Fibroblast of lung (primary cell): ENCODE data around the gene AKAP7. TPM values are rescaled to one million over a fixed set of nuclear protein-coding genes. Genes with fewer than 3 reads are reported as not detected.
"Not testable (repeated sequence)": the region's sequence is repeated elsewhere in the genome, so short reads cannot be mapped to it uniquely, and the experiment has no call there.

ENCODE experiments used
- DNase-seq, 2 donors: peaks; one replicate each; pipeline versions ENCODE4 v3.0.0 to v3.0.0-alpha.2; 2010; ENCODE audit warnings: low read depth in 2 of 2
- H2AFZ ChIP-seq: 2 replicates; pipeline ENCODE4 v1.5.1; 2012; ENCODE audit warnings: low read length, control low read depth, inconsistent platforms
- H3K27ac ChIP-seq: 2 replicates; pipeline ENCODE4 v1.5.1; 2011; ENCODE audit warnings: low read length, control low read depth; ENCODE audit not compliant: insufficient read depth
- H3K27me3 ChIP-seq: 2 replicates; pipeline ENCODE4 v1.5.1; 2011; ENCODE audit warnings: mild to moderate bottlenecking, low read length; ENCODE audit not compliant: control insufficient read depth, insufficient read depth
- H3K36me3 ChIP-seq: 2 replicates; pipeline ENCODE4 v1.5.1; 2011; ENCODE audit warnings: low read length; ENCODE audit not compliant: control insufficient read depth, insufficient read depth
- H3K4me1 ChIP-seq: 2 replicates; pipeline ENCODE4 v1.5.1; 2011; ENCODE audit warnings: low read length; ENCODE audit not compliant: control insufficient read depth, insufficient read depth; ENCODE audit errors: extremely low read depth
- H3K4me2 ChIP-seq: 2 replicates; pipeline ENCODE4 v1.5.1; 2011; ENCODE audit warnings: low read length, control low read depth; ENCODE audit not compliant: insufficient read depth; ENCODE audit errors: extremely low read depth
- H3K4me3 ChIP-seq, 4 experiments: fragments of 200-600 bp in 1 of 4; sonication (generic) in 1 of 4; replicated peaks in 1 of 4; 2 replicates each; pipeline ENCODE4 v1.5.1; 2011 to 2016; ENCODE audit warnings: low read length in 4 of 4, low read depth in 3 of 4, mild to moderate bottlenecking in 3 of 4, control low read depth in 2 of 4, inconsistent platforms in 1 of 4, mixed read lengths in 1 of 4; ENCODE audit not compliant: insufficient read depth in 1 of 4; ENCODE audit errors: control extremely low read depth in 1 of 4
- H3K79me2 ChIP-seq: 2 replicates; pipeline ENCODE4 v1.5.1; 2012; ENCODE audit warnings: mild to moderate bottlenecking, low read length, inconsistent platforms; ENCODE audit not compliant: control insufficient read depth, insufficient read depth
- H3K9ac ChIP-seq: 2 replicates; pipeline ENCODE4 v1.5.1; 2011; ENCODE audit warnings: mild to moderate bottlenecking, low read length, control low read depth; ENCODE audit not compliant: insufficient read depth
- H3K9me3 ChIP-seq: 2 replicates; pipeline ENCODE4 v1.5.1; 2012; ENCODE audit warnings: low read depth, low read length; ENCODE audit not compliant: control insufficient read depth, insufficient read depth
- H4K20me1 ChIP-seq: 2 replicates; pipeline ENCODE4 v1.5.1; 2011; ENCODE audit warnings: low read length; ENCODE audit not compliant: control insufficient read depth, insufficient read depth; ENCODE audit errors: extremely low read depth
- EZH2 ChIP-seq: IDR thresholded peaks from 2 replicates; pipeline ENCODE4 v1.5.1; 2012; ENCODE audit warnings: low read length, control low read depth, mild to moderate bottlenecking; ENCODE audit errors: missing control alignments
- polyA plus RNA-seq, 2 donors: library from polyadenylated mRNA; depleted of rRNA in 1 of 2; stranded (reverse) in 1 of 2; unstranded in 1 of 2; fragments of >200 nt; gene quantifications; 2 replicates each; pipeline ENCODE4 v1.2.1, GENCODE V29; 2011 to 2012; ENCODE audit warnings: missing spikeins in 1 of 2
- total RNA-seq: library from RNA; depleted of rRNA; stranded (reverse); fragments of >200 nt; gene quantifications from 2 replicates; pipeline ENCODE4 v1.2.1, GENCODE V29; 2014
- TF ChIP-seq, protein P1 (sequence below), 2 donors: IDR thresholded peaks in 1 of 2; conservative IDR thresholded peaks in 1 of 2; 1 replicate in 1 of 2; 2 replicates in 1 of 2; pipeline ENCODE4 v1.5.1; 2011 to 2012; ENCODE audit warnings: low read length in 2 of 2, control low read depth in 1 of 2, inconsistent platforms in 1 of 2, low read depth in 1 of 2, mild to moderate bottlenecking in 1 of 2

Gene AKAP7
- total and polyA plus RNA-seq, 2 donors (not counting 1 experiment from before 2014, with no cell fraction given), result 3.1 to 5.8 TPM

DNA sequence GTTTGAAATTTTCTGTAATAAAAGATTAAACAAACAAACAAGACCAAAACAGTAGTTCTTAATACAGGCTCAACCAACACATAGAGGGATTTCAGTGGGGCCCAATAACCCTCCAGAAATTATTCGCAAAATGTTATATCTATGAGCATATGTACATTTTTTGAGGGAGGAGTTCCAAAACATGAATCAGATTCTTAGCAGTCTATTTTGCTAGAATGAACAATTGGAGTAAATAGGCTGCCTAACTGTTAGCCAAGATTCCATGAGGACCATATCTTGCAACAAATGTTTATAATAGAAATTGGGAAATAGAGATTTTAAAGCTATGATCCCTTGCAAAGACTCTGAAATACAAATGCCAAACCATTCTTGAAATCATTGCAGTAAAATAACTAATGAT lies 186.3 kb downstream of the AKAP7 start:
- no peaks in the 10 kb centered on the region for H3K4me1 ChIP-seq
- no peaks in the 10 kb centered on the region for H4K20me1 ChIP-seq
- H3K4me2 ChIP-seq, result no peak overlapping the region
- no peak overlapping the region for H3K9ac ChIP-seq
- H3K4me3 ChIP-seq, result no peak overlapping the region
- TF ChIP-seq, protein P1, sequence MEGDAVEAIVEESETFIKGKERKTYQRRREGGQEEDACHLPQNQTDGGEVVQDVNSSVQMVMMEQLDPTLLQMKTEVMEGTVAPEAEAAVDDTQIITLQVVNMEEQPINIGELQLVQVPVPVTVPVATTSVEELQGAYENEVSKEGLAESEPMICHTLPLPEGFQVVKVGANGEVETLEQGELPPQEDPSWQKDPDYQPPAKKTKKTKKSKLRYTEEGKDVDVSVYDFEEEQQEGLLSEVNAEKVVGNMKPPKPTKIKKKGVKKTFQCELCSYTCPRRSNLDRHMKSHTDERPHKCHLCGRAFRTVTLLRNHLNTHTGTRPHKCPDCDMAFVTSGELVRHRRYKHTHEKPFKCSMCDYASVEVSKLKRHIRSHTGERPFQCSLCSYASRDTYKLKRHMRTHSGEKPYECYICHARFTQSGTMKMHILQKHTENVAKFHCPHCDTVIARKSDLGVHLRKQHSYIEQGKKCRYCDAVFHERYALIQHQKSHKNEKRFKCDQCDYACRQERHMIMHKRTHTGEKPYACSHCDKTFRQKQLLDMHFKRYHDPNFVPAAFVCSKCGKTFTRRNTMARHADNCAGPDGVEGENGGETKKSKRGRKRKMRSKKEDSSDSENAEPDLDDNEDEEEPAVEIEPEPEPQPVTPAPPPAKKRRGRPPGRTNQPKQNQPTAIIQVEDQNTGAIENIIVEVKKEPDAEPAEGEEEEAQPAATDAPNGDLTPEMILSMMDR (conservative IDR thresholded peaks at IDR 0.05 in 1 of 2, IDR thresholded peaks at IDR 0.05 in 1 of 2; ENCODE audit: low read depth in 1 of 2, low read length in 2 of 2), result no peak
- no peak for TF ChIP-seq EZH2
- H2AFZ ChIP-seq, result no peak overlapping the region
- peaks cover 4% of the 10 kb centered on the region for H3K27me3 ChIP-seq
- H3K27ac ChIP-seq, result no peak overlapping the region
- DNase-seq, result peak in 1 of 2 donors; percentile 19
- H3K79me2 ChIP-seq, result no peaks in the 10 kb centered on the region
- no peaks in the 10 kb centered on the region for H3K36me3 ChIP-seq
- H3K9me3 ChIP-seq, result no peaks in the 10 kb centered on the region

GRCh38 chr6:131322125-131322524 lies 186.9 kb downstream of the AKAP7 start:
- no peaks in the 10 kb centered on the region for H3K79me2 ChIP-seq
- H3K4me2 ChIP-seq, result no peak overlapping the region
- H4K20me1 ChIP-seq, result no peaks in the 10 kb centered on the region
- DNase-seq, result no peak
- H2AFZ ChIP-seq, result no peak overlapping the region
- no peaks in the 10 kb centered on the region for H3K4me1 ChIP-seq
- no peaks in the 10 kb centered on the region for H3K36me3 ChIP-seq
- no peak overlapping the region for H3K9ac ChIP-seq
- no peaks in the 10 kb centered on the region for H3K9me3 ChIP-seq
- H3K27ac ChIP-seq, result no peak overlapping the region
- TF ChIP-seq, protein P1 (conservative IDR thresholded peaks at IDR 0.05 in 1 of 2, IDR thresholded peaks at IDR 0.05 in 1 of 2; ENCODE audit: low read depth in 1 of 2, low read length in 2 of 2), result no peak
- TF ChIP-seq EZH2, result no peak
- H3K27me3 ChIP-seq, result peaks cover 4% of the 10 kb centered on the region
- no peak overlapping the region for H3K4me3 ChIP-seq

GRCh38 chr6:131325669-131326068 lies 190.4 kb downstream of the AKAP7 start:
- not testable (repeated sequence) for H3K9me3 ChIP-seq, H3K4me2 ChIP-seq, H3K36me3 ChIP-seq, H3K27me3 ChIP-seq, H3K4me3 ChIP-seq, H3K27ac ChIP-seq, H3K9ac ChIP-seq, H4K20me1 ChIP-seq, H3K79me2 ChIP-seq, H3K4me1 ChIP-seq, DNase-seq, H2AFZ ChIP-seq

DNA sequence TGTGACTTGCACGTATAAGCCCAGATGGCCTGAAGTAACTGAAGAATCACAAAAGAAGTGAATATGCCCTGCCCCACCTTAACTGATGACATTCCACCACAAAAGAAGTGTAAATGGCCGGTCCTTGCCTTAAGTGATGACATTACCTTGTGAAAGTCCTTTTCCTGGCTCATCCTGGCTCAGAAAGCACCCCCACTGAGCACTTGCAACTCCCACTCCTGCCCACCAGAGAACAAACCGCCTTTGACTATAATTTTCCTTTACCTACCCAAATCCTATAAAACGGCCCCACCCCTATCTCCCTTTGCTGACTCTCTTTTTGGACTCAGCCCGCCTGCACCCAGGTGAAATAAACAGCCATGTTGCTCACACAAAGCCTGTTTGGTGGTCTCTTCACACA lies 193.5 kb downstream of the AKAP7 start:
- not testable (repeated sequence) for H3K9me3 ChIP-seq, H3K79me2 ChIP-seq, H2AFZ ChIP-seq, H3K9ac ChIP-seq, H3K4me3 ChIP-seq, H3K4me2 ChIP-seq, H3K4me1 ChIP-seq, H3K36me3 ChIP-seq, H3K27ac ChIP-seq, H3K27me3 ChIP-seq, DNase-seq, H4K20me1 ChIP-seq
